HG03442 (cell line): ENCODE data around the gene SUGCT.
A peak's percentile ranks its signal among the peaks of the same experiment; 100 is the strongest.

ENCODE experiments used
- ATAC-seq: cut with Tn5 transposase; IDR thresholded peaks from one replicate; pipeline ENCODE4 v1.9.1; 2021; ENCODE audit warnings: mild to moderate bottlenecking, moderate library complexity; ENCODE audit not compliant: unreplicated experiment

SUGCT gene

DNA sequence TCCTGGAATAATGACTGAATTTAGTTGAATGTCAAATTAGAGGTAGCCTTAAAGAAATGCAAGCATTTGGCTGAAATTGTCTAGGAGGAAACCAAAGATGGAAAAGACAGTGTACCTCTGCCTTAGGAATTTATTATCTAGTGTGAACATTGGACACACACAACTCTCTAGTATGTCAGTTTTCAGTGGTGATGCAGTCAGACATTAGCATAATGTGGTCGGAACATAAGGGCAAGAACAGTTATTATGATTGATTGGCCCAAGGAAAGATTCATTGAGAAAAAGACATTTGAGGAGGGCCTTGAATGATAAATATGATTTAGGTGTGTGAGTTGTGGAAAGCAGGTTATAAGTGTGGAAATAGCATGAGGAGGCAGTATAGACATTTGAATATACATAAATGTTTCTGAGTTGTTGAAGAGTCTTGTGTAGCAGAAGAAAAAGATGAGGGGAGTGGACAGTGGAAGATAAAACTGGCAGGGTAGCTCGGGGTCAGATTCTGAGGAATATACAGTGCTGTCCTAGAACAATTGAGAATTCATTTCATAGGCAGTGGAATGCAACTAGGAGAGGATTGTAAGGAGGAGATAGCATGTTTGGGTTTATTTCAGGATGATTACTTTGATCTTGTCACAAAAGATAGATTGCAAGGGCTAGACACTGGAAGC is 414.7 kb downstream of the SUGCT start:
- ATAC-seq = no peak

DNA sequence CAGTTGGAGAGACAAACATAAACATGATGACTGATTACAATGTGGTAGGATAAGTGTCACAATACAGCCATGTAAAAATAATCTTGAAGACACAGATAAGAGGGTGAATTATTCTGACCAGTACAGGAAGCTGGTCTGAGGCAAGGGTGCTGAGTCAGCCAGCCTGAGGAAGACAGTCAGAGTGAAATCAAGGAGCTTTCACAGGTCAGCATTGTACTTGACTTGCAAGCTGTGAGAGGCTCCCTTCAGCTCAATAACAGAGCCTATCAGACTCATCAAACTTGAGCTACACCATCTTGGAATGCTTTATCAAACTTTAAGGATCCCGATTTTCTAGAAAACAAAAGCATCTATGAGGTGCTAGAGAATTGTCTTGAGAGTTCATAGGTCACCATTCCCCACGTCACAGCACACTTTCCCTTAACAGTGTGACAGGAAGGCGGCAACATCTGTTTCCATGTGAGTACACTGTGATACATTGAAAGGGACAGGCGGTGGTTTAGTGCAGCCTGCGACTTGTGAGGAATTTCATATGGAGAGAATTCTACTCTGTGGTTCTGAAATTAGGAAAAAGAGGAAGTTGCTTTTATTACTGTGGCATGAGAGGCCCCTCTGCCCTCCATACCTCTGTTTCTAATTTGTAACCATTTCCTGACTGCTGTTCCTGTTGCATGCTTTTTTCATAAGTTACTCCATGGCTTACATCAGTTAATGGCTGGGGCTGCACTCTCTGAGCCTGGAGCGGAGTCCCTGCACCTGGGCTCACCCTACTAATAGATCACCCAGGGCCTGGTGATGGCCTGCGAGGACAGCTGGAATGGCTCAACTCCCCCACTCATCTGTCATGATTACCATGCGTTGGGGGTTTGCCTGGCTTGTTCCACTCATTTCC is 417.1 kb downstream of the SUGCT start:
- peak; percentile 92 for ATAC-seq

DNA sequence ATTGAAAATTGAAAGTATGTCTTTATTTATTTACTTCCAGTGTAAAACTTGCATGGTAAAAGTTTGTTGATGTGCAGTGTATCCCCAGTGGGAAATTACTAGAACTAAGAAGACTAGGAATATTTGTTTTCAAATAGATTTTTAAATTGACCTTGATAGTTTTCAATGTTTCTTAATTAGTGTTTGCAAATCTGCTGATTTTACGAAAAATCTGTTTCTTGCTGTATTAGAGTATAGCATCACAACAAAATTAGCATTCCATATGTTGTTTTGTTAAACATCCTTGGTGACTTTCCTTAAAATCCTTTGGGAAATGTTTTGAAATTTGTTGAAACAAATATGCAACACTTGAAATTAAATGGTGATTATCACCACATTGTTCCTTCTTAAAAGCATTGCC is 425.9 kb downstream of the SUGCT start:
- ATAC-seq = no peak

DNA sequence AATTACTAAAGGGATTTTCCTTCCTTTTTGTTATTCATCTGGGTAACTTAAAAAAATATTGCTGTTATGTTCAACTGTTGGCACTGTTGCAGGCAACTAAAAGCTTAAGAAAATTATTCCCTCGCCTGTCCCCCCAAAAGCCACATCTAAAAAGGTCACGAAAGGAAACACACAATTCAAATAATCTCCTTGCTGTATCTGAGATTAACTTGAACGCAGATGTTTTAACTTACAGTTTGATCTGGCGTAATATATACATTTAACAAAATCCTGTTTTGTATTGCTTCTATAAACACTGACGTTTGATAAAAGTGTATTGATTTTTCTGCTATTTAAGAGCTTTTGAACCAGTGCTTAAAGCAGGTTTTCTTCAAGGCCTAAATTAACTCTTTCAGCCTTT is 432.1 kb downstream of the SUGCT start:
- ATAC-seq = no peak

DNA sequence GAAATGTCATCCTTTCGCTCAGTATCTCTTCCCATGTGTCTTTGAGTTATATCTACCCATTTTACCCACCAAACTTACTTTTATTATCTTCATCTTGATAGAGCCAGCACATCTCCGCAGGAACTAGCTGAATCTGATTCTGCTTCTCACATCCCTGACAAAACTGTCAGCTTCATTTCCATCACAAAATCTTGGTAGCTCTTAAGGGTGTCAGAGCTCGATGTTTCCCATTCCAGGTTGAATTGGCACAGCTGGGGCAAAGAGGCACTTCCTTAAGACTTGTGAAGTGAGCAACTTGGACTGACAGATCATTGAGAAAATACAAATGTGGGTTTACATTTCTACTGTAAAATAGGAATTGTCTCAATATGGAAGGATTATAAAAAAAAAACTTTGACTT is 434.5 kb downstream of the SUGCT start:
- no peak for ATAC-seq

GRCh38 chr7:40570223-40570622 is 435.4 kb downstream of the SUGCT start:
- no peak for ATAC-seq

DNA sequence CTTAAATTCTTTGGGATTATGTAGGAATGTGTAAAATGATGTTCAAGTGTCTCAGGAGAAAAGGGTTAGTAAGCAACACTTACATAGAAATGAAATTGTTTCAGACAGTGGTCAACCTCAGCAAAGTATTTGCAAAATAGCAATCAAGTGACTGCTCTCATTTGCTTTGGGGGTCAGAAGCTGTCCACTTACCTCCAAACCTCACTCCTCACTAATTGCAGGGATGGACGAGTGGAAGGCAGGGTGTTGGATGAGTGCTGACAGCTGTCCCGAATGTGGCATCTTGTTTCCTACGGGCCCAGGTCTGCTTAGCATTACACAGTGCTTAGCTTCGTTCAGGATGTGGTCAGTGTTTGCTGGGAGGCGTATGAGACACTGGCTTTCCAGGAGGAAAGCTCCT is 437.0 kb downstream of the SUGCT start:
- ATAC-seq = no peak

DNA sequence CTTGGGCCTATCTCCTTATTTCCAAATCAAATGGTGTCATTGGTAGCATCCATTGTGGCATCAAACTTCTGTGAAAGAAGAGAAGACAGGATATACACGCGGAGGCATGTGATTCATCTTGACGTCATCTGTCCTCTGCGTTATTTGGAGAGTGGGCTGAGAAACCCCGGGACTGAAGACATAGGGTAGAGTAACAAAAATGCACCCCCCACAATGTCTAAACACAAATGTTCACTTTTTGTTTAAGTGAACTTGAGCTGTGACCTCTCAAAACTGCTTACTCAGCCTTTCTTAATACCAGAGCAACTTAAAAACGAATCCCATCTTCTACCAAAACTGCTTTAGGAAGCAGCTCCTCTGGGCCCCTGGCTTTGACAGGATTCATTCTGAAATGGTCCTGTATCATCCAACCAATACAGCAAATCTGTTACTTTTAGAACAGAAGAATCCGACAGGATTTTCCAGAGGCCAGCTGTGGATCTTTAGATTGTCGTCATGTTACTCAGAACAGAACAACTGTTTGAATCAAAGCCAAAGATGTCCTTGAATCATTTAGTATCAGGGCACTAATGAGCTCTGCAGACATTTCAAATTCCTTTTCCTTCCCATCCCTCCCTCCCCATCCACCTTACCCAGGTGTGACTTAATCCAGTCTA is 438.1 kb downstream of the SUGCT start:
- no peak for ATAC-seq

GRCh38 chr7:40579401-40579800 is 444.6 kb downstream of the SUGCT start:
- ATAC-seq = no peak

- no peak for ATAC-seq
These were observed 446.0 kb downstream of the SUGCT start for GRCh38 chr7:40580776-40581175.

DNA sequence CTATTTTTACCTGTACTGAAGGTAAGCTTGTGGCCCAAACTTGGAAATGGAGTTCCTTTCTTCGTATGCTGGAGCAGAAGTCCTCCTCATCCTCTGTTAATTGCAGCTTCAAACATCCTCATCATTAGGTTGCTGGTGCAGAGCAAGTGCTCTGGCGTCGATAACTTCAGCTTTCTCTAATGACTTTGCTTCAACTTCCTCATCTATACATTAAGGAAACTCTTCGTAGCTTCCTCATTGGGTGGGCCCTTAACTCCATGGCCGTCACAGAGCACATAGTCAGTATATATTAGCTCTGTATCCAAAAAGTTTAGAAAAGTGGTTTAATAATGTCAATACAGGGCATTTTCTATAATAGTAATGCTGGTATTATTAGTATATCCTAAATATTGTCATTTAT is 447.7 kb downstream of the SUGCT start:
- ATAC-seq = no peak

- no peak for ATAC-seq
These were observed 449.1 kb downstream of the SUGCT start for GRCh38 chr7:40583667-40584444.

DNA sequence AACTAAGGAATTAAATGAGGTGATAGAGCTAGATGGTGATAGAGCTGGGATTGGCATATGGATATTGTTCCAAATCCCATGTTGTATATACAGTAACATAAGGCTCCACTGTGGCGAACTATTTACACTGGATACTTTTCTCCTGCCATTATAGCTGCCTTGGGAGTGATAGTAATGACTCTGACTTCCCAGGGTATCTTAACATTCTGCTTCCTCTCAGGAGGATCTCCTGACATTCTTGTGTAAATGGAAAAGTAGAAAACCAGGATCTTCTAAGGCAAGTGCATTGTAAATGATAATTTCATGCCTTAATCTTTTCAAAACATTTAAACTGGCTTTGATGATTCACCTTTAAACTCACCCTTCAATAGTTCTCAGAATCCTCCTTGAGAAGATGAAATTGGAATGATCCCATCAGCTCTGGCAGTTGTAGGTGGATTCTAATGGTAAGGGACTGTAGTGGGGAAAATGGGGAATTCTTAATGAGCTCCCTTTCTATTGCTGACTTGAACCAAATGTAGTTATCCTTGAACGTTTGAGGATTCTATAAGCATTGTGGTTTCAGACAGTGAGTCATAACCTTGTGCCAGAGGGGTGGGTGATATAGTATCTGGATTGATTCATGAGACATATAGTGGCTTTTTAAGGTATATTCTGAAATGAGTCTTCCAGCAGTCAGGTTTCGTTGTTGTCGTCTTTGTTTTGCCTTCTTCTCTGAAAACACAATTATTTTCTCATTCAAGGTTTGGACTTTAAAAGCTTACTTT is 450.0 kb downstream of the SUGCT start:
- no peak for ATAC-seq

DNA sequence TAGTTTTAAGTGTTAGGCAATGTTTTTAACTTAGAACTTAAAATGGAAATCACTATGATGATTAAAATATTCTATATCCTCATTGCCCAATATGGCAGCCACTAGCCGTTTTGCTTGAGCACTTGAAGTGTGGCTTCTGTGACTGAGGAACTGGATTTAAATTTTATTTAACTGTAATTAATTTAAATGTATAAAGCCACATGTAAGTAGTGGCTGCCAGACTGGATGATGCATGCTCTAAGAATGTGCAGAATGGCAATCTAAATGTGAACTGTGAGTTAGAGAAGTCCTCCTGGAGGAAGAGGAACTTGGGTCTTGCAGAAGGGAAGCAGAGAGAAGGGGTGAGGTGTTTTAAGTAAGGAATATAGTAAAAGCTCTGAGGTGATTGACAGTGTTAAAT is 451.4 kb downstream of the SUGCT start:
- ATAC-seq = no peak

GRCh38 chr7:40587419-40587818 is 452.6 kb downstream of the SUGCT start:
- no peak for ATAC-seq

- ATAC-seq = no peak
These were observed 460.3 kb downstream of the SUGCT start for GRCh38 chr7:40595129-40595528.

- ATAC-seq = no peak
These were observed 461.0 kb downstream of the SUGCT start for GRCh38 chr7:40595832-40596231.

DNA sequence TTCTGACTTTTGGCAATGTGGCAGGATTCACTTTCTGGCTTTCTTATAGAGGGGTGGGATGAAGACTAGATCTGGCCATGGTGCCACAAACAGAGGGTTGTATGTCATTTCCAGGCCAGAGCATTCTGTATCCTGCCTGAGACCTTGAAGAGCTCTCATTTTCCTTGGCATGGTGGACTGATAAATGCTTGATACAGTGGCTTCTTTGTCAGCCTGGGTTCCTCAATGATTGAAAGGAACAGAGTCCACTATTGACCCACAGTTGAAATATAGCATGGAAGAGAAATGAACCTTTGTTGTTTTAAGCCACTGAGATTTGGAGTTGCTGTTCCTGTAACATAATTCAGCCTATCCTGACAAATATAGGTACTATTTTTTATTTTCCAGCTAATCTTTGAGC is 462.7 kb downstream of the SUGCT start:
- no peak for ATAC-seq

DNA sequence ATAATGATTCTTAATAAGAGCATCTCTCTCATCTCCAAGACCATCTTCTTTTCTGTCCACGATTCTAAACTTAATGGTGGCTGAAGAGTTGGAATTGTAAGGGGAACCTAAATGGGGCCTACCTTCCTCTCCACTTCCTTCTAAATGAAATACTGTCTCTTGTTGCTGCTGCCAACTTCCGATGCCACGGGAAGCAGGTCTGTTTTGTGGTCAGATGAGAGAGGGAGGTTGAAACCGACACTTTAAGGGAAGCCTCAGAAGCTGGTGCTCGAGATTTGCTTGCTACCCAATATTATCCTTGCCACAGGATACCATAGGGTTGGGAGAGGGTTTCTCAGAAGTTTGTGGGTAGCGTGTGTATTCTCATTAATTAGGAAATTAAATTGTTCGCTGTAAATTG is 464.1 kb downstream of the SUGCT start:
- no peak for ATAC-seq

- no peak for ATAC-seq
These were observed 465.0 kb downstream of the SUGCT start for GRCh38 chr7:40599836-40600235.
